ENCODE measurements around the gene TMEM72. TPM values are rescaled to one million over a fixed set of nuclear protein-coding genes. Genes with fewer than 3 reads are reported as not detected.
A peak's percentile ranks its signal among the peaks of the same experiment; 100 is the strongest.

TMEM72 gene
- total RNA-seq, 4 donors from 2014 or later: 0.35 TPM; not detected in 3

DNA sequence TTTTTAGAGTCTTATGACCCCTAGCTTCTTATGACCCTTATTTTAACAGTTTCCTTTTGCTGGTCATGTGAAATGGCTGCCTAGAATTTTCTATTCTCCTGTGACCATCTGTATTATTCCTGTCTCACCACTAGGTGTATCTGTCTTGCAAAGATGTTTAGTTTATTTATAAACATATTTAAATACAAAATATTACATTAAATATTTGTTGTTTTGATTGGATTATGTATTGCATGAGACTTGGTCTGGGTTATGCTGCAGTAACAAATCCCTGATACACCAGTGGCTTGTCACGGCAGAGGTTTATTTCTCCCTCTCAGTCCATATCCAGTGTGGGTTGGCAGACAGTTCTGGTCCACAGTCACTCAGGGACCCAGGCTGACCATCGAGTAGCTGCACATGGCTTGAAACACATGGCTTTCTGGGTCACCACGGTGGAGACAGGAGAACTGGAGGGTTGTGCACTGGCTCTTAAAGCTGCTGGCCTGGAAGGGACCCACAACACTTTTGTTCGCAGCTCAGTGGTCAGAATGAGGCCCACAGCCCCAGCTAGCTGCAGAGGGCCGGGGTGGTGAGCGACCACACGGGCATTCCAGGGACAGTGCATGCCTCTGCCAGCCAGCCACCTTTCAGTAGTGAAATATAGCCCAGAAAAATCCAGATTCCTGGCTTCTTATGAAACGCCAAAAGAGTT, 55.8 kb downstream of the TMEM72 start:
- no peaks in the 10 kb centered on the region for H3K27me3 ChIP-seq
- H3K9me3 ChIP-seq: no peaks in the 10 kb centered on the region
- 64 to 80% methylated on average over 2 of the region's 8 CpGs for WGBS, 2 donors (ENCODE audit: low coverage in 1 of 2)
- H3K27ac ChIP-seq: peak overlapping the region in 3 of 4 donors; percentile 50 to 94 (median 51)
- H3K4me1 ChIP-seq: peaks cover 0 to 82% (median 38%) of the 10 kb centered on the region in 3 donors
- H3K36me3 ChIP-seq: peaks cover 0 to 26% of the 10 kb centered on the region in 2 donors
- H3K4me3 ChIP-seq: no peak overlapping the region
- no peak for ATAC-seq
- TF ChIP-seq POLR2AphosphoS5 (IDR thresholded peaks at IDR 0.05) (no peak), EP300 (IDR thresholded peaks at IDR 0.05) (no peak)

GRCh38 chr10:44967616-44968015, 56.5 kb downstream of the TMEM72 start:
- WGBS, 2 donors (ENCODE audit: low coverage in 1 of 2): 40 to 65% methylated on average over 1 to 3 of the region's 4 CpGs
- Histone ChIP-seq H3K27ac (peak overlapping the region in 3 of 4 donors; percentile 50 to 94 (median 51)), H3K36me3 (peaks cover 0 to 32% of the 10 kb centered on the region in 2 donors), H3K4me3 (peak overlapping the region in 1 of 2 donors; percentile 10), H3K27me3 (no peaks in the 10 kb centered on the region), H3K4me1 (peaks cover 0 to 79% (median 33%) of the 10 kb centered on the region in 3 donors), H3K9me3 (no peaks in the 10 kb centered on the region)
- no peak for ATAC-seq
- TF ChIP-seq, protein P1, sequence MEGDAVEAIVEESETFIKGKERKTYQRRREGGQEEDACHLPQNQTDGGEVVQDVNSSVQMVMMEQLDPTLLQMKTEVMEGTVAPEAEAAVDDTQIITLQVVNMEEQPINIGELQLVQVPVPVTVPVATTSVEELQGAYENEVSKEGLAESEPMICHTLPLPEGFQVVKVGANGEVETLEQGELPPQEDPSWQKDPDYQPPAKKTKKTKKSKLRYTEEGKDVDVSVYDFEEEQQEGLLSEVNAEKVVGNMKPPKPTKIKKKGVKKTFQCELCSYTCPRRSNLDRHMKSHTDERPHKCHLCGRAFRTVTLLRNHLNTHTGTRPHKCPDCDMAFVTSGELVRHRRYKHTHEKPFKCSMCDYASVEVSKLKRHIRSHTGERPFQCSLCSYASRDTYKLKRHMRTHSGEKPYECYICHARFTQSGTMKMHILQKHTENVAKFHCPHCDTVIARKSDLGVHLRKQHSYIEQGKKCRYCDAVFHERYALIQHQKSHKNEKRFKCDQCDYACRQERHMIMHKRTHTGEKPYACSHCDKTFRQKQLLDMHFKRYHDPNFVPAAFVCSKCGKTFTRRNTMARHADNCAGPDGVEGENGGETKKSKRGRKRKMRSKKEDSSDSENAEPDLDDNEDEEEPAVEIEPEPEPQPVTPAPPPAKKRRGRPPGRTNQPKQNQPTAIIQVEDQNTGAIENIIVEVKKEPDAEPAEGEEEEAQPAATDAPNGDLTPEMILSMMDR (IDR thresholded peaks at IDR 0.05): no peak
- TF ChIP-seq POLR2A (IDR thresholded peaks at IDR 0.05) (no peak), EP300 (IDR thresholded peaks at IDR 0.05) (no peak), POLR2AphosphoS5 (IDR thresholded peaks at IDR 0.05) (no peak)

DNA sequence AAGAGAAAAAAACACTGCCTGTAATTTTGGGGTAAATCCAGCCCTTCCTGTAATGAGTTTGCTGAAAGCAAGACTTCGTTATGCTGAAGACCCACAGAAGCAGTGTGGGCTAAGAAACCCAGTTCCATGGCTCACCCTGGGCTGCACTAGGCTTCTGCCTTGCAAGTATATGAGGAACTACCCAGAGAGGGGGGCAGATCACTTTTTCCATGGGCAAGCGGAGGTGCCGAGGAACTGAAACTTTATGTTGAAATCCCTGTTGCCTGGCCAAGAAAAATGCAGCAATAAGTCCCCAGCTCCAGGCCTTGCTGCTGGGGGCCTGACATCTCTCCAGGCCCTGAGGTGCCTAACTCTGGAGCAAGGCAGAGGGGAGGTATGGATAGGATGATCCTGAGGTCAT, 57.0 kb downstream of the TMEM72 start:
- Histone ChIP-seq H3K27ac (peak overlapping the region in 3 of 4 donors; percentile 50 to 94 (median 51)), H3K4me1 (peaks cover 0 to 79% (median 33%) of the 10 kb centered on the region in 3 donors), H3K9me3 (no peaks in the 10 kb centered on the region), H3K27me3 (no peaks in the 10 kb centered on the region), H3K4me3 (peak overlapping the region in 1 of 2 donors; percentile 10), H3K36me3 (peaks cover 0 to 37% of the 10 kb centered on the region in 2 donors)
- peak; percentile 46 for ATAC-seq
- TF ChIP-seq, protein P1 (IDR thresholded peaks at IDR 0.05): no peak
- TF ChIP-seq POLR2A (IDR thresholded peaks at IDR 0.05) (no peak), POLR2AphosphoS5 (IDR thresholded peaks at IDR 0.05) (no peak), EP300 (IDR thresholded peaks at IDR 0.05) (no peak)
- WGBS, 2 donors (ENCODE audit: low coverage in 1 of 2): 19 to 40% methylated on average over 2 to 3 of the region's 3 CpGs

- H3K4me1 ChIP-seq: peaks cover 0 to 79% (median 37%) of the 10 kb centered on the region in 3 donors
- no peaks in the 10 kb centered on the region for H3K9me3 ChIP-seq
- peak; percentile 12 for TF ChIP-seq POLR2AphosphoS5 (IDR thresholded peaks at IDR 0.05)
- TF ChIP-seq EP300 (IDR thresholded peaks at IDR 0.05): no peak
- WGBS, 2 donors (ENCODE audit: low coverage in 1 of 2): 77 to 78% methylated on average over 6 to 11 of the region's 11 CpGs
- H3K4me3 ChIP-seq: peak overlapping the region in 1 of 2 donors; percentile 10
- peaks cover 0 to 37% of the 10 kb centered on the region in 2 donors for H3K36me3 ChIP-seq
- H3K27me3 ChIP-seq: no peaks in the 10 kb centered on the region
- peak overlapping the region in 3 of 4 donors; percentile 50 to 94 (median 51) for H3K27ac ChIP-seq
- ATAC-seq: no peak
Observed at GRCh38 chr10:44968500-44969400, 57.6 kb downstream of the TMEM72 start.

- H3K4me3 ChIP-seq: no peak overlapping the region
- H3K27me3 ChIP-seq: no peaks in the 10 kb centered on the region
- H3K9me3 ChIP-seq: no peaks in the 10 kb centered on the region
- WGBS, 2 donors (ENCODE audit: low coverage in 1 of 2): 100% methylated on average over 3 to 4 of the region's 9 CpGs
- TF ChIP-seq EP300 (IDR thresholded peaks at IDR 0.05): no peak
- no peak for TF ChIP-seq POLR2A (IDR thresholded peaks at IDR 0.05)
- no peak for TF ChIP-seq POLR2AphosphoS5 (IDR thresholded peaks at IDR 0.05)
- TF ChIP-seq, protein P1 (IDR thresholded peaks at IDR 0.05): no peak
- ATAC-seq: no peak
- H3K36me3 ChIP-seq: peaks cover 0 to 37% of the 10 kb centered on the region in 2 donors
- peaks cover 0 to 78% (median 39%) of the 10 kb centered on the region in 3 donors for H3K4me1 ChIP-seq
- H3K27ac ChIP-seq: peak overlapping the region in 2 of 4 donors; percentile 29 to 94
Observed at GRCh38 chr10:44969854-44970253, 58.7 kb downstream of the TMEM72 start.
